GM13977 (cell line): ENCODE data around the gene PLXNA4.

Experiments used
- DNase-seq: peaks from one replicate; pipeline ENCODE4 v3.0.0; 2012; ENCODE audit warnings: low spot score
- in situ Hi-C: fragments of 300-500 bp; cut with MboI; formaldehyde crosslinking; loops from one replicate; pipeline ENCODE4 v1.12.0; 2022; ENCODE audit warnings: low sequenced_read_pairs, low pct_unique_long_range_greater_than_20kb, mixed read lengths, inconsistent platforms; ENCODE audit not compliant: unreplicated experiment
- TF ChIP-seq, protein P1 (sequence below): IDR thresholded peaks from 2 replicates; pipeline ENCODE4 v1.5.1; 2012; ENCODE audit warnings: mild to moderate bottlenecking, control low read depth; ENCODE audit not compliant: insufficient read depth; ENCODE audit errors: extremely low read depth, missing control alignments

PLXNA4 gene, protein sequence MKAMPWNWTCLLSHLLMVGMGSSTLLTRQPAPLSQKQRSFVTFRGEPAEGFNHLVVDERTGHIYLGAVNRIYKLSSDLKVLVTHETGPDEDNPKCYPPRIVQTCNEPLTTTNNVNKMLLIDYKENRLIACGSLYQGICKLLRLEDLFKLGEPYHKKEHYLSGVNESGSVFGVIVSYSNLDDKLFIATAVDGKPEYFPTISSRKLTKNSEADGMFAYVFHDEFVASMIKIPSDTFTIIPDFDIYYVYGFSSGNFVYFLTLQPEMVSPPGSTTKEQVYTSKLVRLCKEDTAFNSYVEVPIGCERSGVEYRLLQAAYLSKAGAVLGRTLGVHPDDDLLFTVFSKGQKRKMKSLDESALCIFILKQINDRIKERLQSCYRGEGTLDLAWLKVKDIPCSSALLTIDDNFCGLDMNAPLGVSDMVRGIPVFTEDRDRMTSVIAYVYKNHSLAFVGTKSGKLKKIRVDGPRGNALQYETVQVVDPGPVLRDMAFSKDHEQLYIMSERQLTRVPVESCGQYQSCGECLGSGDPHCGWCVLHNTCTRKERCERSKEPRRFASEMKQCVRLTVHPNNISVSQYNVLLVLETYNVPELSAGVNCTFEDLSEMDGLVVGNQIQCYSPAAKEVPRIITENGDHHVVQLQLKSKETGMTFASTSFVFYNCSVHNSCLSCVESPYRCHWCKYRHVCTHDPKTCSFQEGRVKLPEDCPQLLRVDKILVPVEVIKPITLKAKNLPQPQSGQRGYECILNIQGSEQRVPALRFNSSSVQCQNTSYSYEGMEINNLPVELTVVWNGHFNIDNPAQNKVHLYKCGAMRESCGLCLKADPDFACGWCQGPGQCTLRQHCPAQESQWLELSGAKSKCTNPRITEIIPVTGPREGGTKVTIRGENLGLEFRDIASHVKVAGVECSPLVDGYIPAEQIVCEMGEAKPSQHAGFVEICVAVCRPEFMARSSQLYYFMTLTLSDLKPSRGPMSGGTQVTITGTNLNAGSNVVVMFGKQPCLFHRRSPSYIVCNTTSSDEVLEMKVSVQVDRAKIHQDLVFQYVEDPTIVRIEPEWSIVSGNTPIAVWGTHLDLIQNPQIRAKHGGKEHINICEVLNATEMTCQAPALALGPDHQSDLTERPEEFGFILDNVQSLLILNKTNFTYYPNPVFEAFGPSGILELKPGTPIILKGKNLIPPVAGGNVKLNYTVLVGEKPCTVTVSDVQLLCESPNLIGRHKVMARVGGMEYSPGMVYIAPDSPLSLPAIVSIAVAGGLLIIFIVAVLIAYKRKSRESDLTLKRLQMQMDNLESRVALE (N-terminal part only)

DNA sequence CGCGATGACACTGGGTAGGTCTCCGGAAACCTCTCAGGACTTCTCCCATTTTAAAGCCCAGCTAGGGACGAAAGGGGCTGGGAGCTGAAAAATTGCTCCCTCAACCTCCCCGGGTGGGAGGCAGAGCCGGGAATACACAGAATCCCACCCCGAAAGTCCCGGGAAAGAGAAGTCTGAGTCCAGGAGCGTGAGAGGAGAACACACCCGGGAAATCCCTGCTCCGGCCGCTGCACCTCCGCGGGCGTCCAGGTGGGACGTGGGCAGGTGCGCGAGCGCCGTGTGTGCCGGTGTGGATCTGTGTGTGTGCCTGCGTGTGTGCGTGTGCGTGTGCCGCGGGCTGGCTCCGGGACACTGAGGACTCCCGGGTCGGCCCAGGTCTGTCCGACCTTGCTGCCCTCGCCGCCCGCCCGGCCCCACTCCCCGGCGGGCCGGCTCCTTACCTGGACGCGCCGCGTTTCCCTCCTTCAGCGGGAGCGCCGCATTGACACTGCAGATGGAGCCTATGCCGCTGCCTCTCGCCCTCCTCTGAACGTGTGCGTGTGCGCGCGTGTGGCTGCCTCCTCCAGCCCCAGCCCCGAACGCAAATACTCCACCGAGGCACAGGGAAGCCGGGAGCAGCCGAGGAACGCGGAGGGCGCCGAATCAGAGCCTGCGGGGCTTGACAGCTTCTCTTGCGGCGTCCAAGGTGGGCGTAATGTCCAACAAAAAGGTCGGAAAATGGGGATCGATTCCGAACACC, at the start of gene PLXNA4:
PLXNA4 (minus strand) TSS at position 489 of the 739 bp plus-strand sequence. CDS start 67,777 bp downstream, outside the sequence.
- peak; percentile 21 for DNase-seq
- in situ Hi-C loops: loop anchor here (25.0 kb wide), 1 partner anchor 264 kb away; no protein-coding TSS in a partner anchor

DNA sequence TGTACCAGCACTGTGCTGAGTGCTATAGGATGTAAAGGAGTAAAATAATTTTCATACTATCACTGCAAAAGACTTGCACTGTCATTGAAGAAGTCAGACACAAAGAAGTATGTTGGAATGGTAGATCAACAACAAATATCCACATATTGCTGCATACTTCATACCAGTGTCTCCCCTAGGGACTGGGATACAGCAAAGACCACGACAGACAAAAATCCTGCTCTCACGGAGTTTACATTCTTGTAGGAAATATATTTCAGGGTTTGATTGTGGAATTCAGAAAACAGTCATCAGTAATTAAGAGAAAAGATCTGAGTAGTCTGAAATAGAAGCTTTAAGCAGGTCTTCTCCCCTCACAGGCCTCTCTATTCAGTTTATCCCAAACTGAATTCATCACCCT, 49.4 kb upstream of the PLXNA4 start:
- in situ Hi-C loops: no loop called here
- TF ChIP-seq, protein P1, sequence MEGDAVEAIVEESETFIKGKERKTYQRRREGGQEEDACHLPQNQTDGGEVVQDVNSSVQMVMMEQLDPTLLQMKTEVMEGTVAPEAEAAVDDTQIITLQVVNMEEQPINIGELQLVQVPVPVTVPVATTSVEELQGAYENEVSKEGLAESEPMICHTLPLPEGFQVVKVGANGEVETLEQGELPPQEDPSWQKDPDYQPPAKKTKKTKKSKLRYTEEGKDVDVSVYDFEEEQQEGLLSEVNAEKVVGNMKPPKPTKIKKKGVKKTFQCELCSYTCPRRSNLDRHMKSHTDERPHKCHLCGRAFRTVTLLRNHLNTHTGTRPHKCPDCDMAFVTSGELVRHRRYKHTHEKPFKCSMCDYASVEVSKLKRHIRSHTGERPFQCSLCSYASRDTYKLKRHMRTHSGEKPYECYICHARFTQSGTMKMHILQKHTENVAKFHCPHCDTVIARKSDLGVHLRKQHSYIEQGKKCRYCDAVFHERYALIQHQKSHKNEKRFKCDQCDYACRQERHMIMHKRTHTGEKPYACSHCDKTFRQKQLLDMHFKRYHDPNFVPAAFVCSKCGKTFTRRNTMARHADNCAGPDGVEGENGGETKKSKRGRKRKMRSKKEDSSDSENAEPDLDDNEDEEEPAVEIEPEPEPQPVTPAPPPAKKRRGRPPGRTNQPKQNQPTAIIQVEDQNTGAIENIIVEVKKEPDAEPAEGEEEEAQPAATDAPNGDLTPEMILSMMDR: no peak
- DNase-seq: no peak

More for the DNA sequence above, at the start of gene PLXNA4:
- TF ChIP-seq, protein P1: no peak

DNA sequence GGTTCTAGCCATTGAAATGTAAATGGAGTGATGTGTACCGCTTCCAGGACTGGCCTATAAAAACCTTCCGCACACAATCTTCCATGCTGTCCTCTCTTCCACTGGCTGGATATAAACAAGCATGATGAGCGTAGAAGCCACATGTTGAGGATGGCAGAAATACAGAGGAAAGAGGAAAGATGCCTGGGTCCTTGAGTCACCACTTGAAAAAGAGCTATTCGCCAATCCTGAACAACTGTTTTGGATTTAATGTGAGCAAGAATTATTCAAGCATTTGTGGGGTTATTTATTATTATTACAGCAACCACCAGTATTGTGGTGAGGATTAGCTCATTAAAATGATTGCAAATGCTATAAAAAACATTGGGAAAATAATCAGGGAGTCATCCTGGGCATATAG, 45.8 kb upstream of the PLXNA4 start:
- TF ChIP-seq, protein P1: no peak
- in situ Hi-C loops: no loop called here
- DNase-seq: no peak

DNA sequence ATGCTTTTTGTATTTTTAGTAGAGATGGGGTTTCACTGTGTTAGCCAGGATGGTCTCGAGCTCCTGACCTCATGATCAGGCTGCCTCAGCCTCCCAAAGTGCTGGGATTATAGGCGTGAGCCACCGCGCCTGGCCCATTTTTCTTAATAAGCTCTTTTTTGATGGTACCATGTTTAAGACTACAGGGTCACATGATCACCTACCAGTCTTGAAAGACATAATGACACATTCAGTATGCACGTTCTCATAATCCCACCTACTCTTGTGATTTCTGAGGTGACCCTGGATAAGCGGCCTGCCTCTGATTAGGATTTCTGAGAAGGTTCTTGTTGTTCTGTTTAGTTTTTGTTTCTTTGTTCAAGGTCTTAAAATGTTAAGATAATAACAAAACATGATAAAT, 43.7 kb upstream of the PLXNA4 start:
- no peak for DNase-seq
- in situ Hi-C loops: no loop called here
- TF ChIP-seq, protein P1: no peak

DNA sequence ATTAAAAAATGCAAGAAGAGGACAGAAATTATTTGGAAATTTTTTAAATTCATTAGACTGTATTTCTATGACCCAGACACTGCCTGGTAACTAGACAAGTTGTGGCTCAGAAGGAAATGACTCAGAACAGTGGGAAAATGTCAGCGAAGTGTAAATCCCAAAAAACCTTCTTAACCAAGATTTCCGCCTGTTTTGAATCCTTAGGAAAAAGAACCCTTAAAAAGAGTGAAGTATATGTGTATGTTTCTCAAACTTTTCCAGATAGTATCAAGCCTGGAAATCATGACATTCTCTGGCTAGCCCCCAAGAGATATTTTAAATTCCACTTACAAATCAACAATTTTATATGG, 42.7 kb upstream of the PLXNA4 start:
- DNase-seq: no peak
- in situ Hi-C loops: no loop called here
- TF ChIP-seq, protein P1: no peak
